Activated naive CD8-positive, alpha-beta T cell treated with anti-CD3 and anti-CD28 coated beads, Interleukin-2, amount 50 U/mL, for 24 hours (primary cell): Measurements from ENCODE around the gene UNK.
A peak's percentile ranks its signal among the peaks of the same experiment; 100 is the strongest.

Experiments
- ATAC-seq: fragments of 150-1000 bp; cut with Tn5 transposase; one replicate; pipeline ENCODE4 v1.10.0; 2021
- DNase-seq: peaks from one replicate; pipeline ENCODE4 v3.0.0; 2021
- H3K27ac Mint-ChIP-seq: one replicate; pipeline ENCODE4 v1.8.0; 2021; ENCODE audit warnings: mild to moderate bottlenecking, mixed read lengths
- H3K27me3 Mint-ChIP-seq: one replicate; pipeline ENCODE4 v1.8.0; 2021; ENCODE audit warnings: mixed read lengths
- H3K36me3 Mint-ChIP-seq: one replicate; pipeline ENCODE4 v1.8.0; 2021; ENCODE audit warnings: low read depth, mixed read lengths
- H3K4me1 Mint-ChIP-seq: one replicate; pipeline ENCODE4 v1.8.0; 2021; ENCODE audit warnings: mixed read lengths
- H3K4me3 Mint-ChIP-seq: one replicate; pipeline ENCODE4 v1.8.0; 2021; ENCODE audit warnings: mild to moderate bottlenecking, moderate library complexity, mixed read lengths
- H3K9me3 Mint-ChIP-seq: one replicate; pipeline ENCODE4 v1.8.0; 2021; ENCODE audit warnings: mixed read lengths

Gene UNK

DNA sequence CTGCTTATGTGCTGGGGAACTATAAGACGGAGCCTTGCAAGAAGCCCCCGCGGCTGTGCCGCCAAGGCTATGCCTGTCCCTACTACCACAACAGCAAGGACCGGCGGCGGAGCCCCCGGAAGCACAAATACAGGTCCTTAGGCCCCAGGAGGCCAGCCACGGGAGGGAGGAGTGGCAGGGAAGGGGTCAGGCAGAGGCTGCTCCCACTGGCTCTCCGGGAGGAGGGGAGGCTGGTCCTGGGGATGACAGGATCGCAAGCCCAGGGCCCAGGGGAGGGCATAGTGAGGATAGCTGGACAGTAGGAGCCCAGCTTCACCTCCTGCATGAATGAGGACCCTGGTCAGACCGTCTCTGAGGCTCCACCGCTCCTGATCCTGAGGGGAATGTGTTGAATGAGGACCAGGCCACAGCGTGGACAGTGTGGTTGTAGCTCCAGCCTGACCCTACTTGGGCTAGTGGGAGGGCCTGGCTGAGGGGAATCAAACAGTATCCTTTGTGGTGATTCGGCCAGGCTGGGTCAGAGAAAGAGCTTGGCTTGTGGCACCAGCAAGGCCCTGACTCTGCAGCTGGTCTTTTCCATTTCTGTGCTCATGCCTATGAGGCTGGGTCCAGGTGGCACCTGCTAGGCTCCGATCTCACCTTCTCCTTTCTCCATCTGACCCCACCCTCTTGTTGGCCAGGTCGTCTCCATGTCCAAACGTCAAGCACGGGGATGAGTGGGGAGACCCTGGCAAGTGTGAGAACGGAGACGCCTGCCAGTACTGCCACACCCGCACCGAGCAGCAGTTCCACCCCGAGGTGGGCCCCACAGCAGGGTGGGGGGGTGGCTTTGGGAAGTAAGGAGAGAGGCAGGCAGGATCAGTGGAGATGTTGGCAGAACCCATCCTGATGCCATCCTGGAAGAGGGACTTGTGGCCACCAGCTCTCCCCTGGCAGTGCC is 28.7 kb downstream of the UNK start:
- Mint-ChIP-seq H3K27ac (no peak overlapping the region), H3K36me3 (peaks cover 2% of the 10 kb centered on the region), H3K4me3 (no peak overlapping the region), H3K4me1 (no peaks in the 10 kb centered on the region), H3K27me3 (no peaks in the 10 kb centered on the region), H3K9me3 (no peaks in the 10 kb centered on the region)
- DNase-seq (no peak), ATAC-seq (no peak)

DNA sequence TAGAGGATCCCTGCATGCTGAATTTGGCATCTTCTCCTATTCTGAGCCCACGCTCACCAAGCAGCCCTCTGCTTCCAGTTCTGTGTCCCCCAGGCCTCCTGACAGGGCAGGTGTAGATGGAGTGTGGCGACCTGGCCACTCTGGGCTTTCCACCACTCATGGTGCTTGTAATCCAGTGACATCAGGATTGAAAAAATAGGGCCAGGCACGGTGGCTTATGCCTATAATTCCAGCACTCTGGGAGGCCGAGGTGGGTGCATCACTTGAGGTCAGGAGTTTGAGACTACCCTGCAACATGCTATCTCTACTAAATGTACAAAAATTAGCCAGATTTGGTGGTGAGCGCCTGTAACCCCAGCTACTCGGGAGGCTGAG is 29.4 kb downstream of the UNK start:
- no peak for ATAC-seq
- no peaks in the 10 kb centered on the region for H3K4me1 Mint-ChIP-seq
- H3K27ac Mint-ChIP-seq, result no peak overlapping the region
- peaks cover 4% of the 10 kb centered on the region for H3K36me3 Mint-ChIP-seq
- no peak for DNase-seq
- no peaks in the 10 kb centered on the region for H3K27me3 Mint-ChIP-seq
- no peaks in the 10 kb centered on the region for H3K9me3 Mint-ChIP-seq
- H3K4me3 Mint-ChIP-seq, result no peak overlapping the region

DNA sequence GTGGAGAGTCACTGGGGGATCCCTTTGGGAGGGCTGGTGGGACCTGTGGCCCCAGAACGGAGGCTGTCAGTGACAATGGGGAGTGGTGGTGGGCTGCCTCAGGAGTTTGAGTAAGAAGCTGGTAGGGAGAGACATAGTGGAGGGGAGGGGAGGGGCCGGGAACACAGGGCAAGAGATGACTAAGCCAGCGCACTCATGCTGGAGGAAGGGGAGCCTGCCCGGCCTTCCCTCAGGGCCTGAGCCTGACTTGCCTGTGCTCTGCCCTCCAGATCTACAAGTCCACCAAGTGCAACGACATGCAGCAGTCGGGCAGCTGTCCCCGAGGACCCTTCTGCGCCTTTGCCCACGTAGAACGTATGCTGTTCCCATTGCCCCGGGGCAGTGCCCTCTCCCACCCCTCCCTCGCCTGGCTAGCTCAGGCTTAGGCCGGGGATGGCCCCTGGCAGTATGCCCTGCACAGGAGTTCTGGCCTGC is 30.3 kb downstream of the UNK start:
- Mint-ChIP-seq H3K4me3 (no peak overlapping the region), H3K4me1 (no peaks in the 10 kb centered on the region), H3K9me3 (no peaks in the 10 kb centered on the region), H3K27me3 (no peaks in the 10 kb centered on the region), H3K36me3 (peaks cover 4% of the 10 kb centered on the region), H3K27ac (no peak overlapping the region)
- DNase-seq, result no peak
- ATAC-seq, result no peak

DNA sequence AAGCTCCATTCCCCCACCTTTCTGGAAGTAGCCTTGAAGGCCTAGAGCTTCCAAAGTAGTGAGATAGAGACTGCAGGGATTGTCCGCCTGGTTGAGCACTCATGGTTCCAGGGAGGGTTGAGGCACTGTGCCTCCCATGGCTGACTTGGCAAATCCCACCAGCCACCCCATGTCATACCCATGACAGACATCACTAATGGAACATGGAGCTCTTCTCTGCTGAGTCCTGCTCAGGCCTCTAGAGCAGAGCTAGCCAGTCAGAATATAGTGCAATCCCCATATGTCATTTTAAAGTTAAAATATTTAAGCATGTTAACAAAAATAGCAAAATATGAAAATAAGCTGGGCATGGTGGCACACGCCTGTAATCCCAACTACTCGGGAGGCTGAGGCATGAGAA is 30.8 kb downstream of the UNK start:
- peaks cover 4% of the 10 kb centered on the region for H3K36me3 Mint-ChIP-seq
- no peaks in the 10 kb centered on the region for H3K4me1 Mint-ChIP-seq
- H3K27me3 Mint-ChIP-seq, result no peaks in the 10 kb centered on the region
- no peak overlapping the region for H3K27ac Mint-ChIP-seq
- DNase-seq (no peak), ATAC-seq (no peak)
- no peaks in the 10 kb centered on the region for H3K9me3 Mint-ChIP-seq
- no peak overlapping the region for H3K4me3 Mint-ChIP-seq

DNA sequence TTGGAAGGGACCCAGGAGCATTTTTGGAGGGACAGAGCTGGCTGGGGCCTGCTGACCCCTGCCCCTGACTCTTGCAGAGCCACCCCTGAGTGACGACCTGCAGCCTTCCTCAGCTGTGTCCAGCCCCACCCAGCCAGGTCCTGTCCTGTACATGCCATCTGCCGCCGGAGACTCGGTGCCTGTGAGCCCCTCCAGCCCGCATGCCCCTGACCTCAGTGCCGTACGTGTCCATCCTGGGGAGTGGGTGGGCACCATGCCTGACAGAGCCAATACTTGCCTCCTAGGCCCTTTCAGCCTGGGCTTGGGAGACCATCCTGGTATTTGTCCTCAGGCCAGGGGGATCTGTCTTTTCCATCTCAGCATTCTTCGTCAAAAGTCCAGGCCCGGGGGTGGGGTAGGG is 32.1 kb downstream of the UNK start:
- H3K4me3 Mint-ChIP-seq, result no peak overlapping the region
- no peak for DNase-seq
- H3K9me3 Mint-ChIP-seq, result no peaks in the 10 kb centered on the region
- ATAC-seq, result no peak
- H3K27ac Mint-ChIP-seq, result no peak overlapping the region
- peaks cover 8% of the 10 kb centered on the region for H3K4me1 Mint-ChIP-seq
- H3K27me3 Mint-ChIP-seq, result no peaks in the 10 kb centered on the region
- peaks cover 8% of the 10 kb centered on the region for H3K36me3 Mint-ChIP-seq

DNA sequence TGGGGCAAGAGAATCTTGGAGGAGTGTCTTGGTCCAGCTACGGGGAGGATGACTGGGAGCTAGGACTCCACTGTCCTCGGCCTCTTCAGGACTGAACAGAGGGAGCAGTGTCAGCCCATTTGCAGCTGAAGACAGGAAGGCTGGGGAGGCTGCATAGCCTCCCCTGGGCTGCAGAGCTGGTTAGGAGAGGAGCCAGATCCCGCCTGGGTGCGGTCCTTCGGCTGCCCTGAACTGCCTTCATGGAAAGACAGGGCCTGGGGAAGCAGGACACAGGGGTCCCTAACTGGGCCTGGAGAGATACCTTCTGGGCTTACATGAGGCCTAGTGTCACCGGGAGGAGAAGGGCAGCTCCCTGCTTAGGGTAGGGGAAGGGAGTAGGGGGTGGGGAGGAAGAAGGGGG is 33.0 kb downstream of the UNK start:
- peaks cover 16% of the 10 kb centered on the region for H3K4me1 Mint-ChIP-seq
- no peak for ATAC-seq
- DNase-seq, result no peak
- no peaks in the 10 kb centered on the region for H3K27me3 Mint-ChIP-seq
- H3K36me3 Mint-ChIP-seq, result peaks cover 8% of the 10 kb centered on the region
- H3K9me3 Mint-ChIP-seq, result no peaks in the 10 kb centered on the region
- H3K4me3 Mint-ChIP-seq, result no peak overlapping the region
- H3K27ac Mint-ChIP-seq, result no peak overlapping the region

DNA sequence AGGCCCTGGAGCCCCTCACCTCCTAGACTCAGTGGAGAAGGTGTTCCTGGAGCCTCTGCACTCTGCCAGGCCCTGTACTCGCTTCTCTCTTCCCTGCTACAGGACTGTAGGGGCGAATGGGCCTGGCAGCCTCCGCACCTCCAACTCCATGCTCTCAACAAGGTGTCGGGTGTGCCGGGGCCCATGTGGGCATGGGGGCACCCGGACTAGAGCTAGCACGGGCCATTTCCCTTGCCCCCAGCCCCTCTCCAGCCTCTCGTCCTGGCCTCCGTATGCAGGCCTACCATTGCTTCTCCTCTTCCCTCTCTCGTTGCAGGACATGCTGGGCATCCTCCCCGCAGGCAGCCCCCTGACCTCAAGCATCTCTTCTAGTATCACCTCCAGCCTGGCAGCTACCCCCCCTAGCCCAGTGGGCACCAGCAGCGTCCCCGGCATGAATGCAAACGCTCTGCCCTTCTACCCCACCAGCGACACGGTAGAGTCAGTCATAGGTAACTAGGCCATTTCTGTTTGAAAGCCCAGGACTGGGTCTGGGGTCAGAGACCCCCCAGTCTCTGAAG is 33.8 kb downstream of the UNK start:
- Mint-ChIP-seq H3K4me3 (no peak overlapping the region), H3K4me1 (peaks cover 16% of the 10 kb centered on the region), H3K9me3 (no peaks in the 10 kb centered on the region), H3K36me3 (peaks cover 8% of the 10 kb centered on the region), H3K27me3 (no peaks in the 10 kb centered on the region), H3K27ac (no peak overlapping the region)
- no peak for ATAC-seq
- DNase-seq, result no peak

DNA sequence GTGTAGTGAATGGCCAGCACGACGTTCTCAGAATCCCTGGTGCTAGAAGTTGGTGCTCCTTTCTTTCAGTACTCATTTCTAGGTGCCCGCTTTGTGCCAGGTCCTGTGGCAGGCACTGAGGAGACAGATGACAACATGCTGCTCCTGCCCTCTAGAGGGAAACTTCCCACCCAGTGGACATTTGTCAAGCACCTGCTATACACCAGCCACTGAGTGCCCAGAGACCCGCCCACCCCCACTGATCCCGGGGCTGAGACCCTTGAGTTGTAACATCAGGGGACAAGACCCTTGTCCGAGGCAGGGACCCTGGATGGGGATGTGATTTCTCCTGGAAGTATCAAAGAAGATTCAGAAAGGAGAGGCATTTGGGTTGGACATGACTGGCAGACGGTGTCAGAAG is 34.5 kb downstream of the UNK start:
- Mint-ChIP-seq H3K9me3 (no peaks in the 10 kb centered on the region), H3K4me3 (no peak overlapping the region), H3K36me3 (peaks cover 8% of the 10 kb centered on the region), H3K27ac (no peak overlapping the region), H3K27me3 (no peaks in the 10 kb centered on the region), H3K4me1 (peaks cover 16% of the 10 kb centered on the region)
- DNase-seq (no peak), ATAC-seq (no peak)

DNA sequence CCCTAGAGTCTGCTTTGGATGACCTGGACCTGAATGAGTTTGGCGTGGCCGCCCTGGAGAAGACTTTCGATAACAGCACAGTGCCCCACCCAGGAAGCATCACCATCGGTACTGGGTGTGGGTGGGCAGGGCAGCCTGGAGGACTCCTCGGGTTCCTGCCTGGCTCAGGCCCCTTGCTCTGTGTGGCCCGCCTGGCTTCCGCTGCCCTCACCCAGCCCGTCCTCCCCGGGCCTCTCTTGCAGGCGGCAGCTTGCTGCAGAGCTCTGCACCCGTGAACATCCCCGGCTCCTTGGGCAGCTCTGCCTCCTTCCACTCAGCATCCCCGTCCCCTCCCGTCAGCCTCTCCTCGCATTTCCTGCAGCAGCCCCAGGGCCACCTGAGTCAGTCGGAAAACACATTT is 35.1 kb downstream of the UNK start:
- H3K4me3 Mint-ChIP-seq, result no peak overlapping the region
- DNase-seq (no peak), ATAC-seq (no peak)
- no peak overlapping the region for H3K27ac Mint-ChIP-seq
- H3K36me3 Mint-ChIP-seq, result peaks cover 8% of the 10 kb centered on the region
- peaks cover 16% of the 10 kb centered on the region for H3K4me1 Mint-ChIP-seq
- H3K27me3 Mint-ChIP-seq, result no peaks in the 10 kb centered on the region
- no peaks in the 10 kb centered on the region for H3K9me3 Mint-ChIP-seq

DNA sequence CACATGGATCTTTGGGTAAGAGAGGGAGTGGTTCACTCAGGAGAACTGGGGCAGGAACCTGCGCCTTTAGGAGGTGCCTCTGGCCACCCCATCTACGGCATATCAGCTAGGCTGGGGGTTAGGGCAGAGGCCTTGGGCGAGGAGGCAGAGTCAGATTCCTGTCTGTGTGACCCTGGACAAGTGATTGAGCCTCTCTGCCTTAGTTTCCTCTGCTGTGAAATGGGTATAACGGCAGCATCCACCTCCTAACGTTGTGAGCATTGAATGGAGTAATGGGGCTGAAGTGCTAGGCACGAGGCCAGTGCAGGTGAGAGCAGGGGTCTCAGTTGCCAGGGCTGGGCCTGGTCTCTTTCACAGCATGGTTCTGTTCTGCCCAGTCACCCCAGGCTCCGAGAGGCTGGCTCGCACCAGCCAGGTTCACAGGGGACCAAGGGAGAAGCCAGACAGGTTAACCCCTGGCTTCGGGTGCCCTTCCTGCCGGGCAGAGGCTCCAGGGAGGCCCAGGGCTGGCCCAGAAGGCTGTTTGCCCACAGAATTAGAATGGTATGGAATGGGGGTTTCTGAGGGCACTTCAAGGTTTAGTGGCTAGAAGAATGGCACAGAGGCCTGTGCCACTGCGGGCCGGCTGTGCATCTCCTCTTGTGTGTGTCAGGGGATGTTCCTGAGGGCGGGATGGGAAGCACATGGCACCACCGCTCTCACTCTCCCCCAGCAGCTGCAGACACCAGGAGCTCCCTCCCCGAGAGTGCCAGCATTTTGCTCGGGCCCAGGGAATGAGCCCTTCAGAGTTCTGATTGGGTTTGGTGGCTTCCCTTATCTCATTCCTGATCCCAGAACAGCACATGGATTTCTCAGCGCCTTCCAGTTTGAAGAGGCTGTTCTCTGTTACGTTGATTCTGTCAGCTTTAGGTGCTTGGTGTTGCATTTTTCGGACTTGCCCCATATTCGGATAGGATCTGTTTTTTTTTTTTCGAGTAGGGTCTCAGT is 35.8 kb downstream of the UNK start:
- Mint-ChIP-seq H3K4me1 (peaks cover 16% of the 10 kb centered on the region), H3K4me3 (no peak overlapping the region), H3K27ac (no peak overlapping the region), H3K9me3 (no peaks in the 10 kb centered on the region), H3K27me3 (no peaks in the 10 kb centered on the region), H3K36me3 (peaks cover 8% of the 10 kb centered on the region)
- DNase-seq, result no peak
- ATAC-seq, result no peak

DNA sequence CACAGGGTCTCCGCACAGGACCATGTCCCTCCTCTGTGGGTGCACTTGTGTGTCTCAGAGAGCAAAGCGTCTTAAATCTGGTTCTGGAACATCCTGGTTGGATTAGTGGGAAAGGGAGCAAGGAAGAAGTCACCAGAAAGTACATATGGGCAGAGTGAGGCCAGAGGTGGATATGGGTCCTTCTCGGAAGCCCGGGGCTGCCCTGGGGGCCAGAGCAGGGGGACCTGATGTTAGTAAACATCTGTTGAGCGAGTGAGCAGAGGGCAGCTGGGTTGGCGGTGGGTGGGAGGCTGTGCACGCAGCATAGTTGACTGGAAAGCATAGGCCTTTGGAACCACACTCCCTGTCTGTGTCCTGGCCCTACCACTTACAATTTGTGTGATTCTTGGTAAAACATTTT is 36.9 kb downstream of the UNK start:
- Mint-ChIP-seq H3K4me1 (peaks cover 16% of the 10 kb centered on the region), H3K9me3 (no peaks in the 10 kb centered on the region), H3K27ac (peak overlapping the region; percentile 57), H3K4me3 (no peak overlapping the region), H3K36me3 (peaks cover 6% of the 10 kb centered on the region), H3K27me3 (no peaks in the 10 kb centered on the region)
- ATAC-seq (no peak), DNase-seq (no peak)

DNA sequence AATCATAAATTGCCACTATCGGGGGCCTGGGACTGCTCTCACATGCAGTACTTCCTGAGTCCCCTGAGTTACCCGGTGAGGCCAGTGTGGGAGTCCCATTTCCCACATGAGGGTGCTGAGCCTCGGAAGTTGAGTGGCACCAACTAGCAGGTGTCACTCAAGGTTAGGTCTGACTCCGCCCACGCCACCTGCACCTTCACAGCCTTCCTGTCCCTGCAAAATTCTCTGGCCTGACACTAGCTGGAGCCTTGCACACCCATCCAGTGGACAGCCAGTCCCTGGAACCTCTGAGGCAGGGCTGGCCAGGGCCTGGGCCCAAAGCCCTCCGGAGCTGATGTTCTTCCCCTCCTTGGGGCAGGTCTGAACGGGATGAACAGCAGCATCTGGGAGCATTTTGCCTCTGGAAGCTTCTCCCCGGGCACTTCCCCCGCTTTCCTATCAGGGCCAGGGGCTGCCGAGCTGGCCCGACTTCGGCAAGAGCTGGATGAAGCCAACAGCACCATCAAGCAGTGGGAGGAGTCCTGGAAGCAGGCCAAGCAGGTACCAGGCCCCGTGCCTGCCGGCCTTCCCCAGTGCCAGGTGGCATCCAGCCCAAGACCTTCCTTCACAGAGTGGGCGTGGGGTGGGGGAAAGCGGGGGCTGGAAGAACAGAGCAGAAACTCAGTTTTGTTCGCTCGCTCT is 37.7 kb downstream of the UNK start:
- no peak overlapping the region for H3K4me3 Mint-ChIP-seq
- no peaks in the 10 kb centered on the region for H3K27me3 Mint-ChIP-seq
- DNase-seq, result no peak
- H3K9me3 Mint-ChIP-seq, result no peaks in the 10 kb centered on the region
- peaks cover 6% of the 10 kb centered on the region for H3K36me3 Mint-ChIP-seq
- ATAC-seq, result no peak
- H3K27ac Mint-ChIP-seq, result peak overlapping the region; percentile 57
- peaks cover 16% of the 10 kb centered on the region for H3K4me1 Mint-ChIP-seq

DNA sequence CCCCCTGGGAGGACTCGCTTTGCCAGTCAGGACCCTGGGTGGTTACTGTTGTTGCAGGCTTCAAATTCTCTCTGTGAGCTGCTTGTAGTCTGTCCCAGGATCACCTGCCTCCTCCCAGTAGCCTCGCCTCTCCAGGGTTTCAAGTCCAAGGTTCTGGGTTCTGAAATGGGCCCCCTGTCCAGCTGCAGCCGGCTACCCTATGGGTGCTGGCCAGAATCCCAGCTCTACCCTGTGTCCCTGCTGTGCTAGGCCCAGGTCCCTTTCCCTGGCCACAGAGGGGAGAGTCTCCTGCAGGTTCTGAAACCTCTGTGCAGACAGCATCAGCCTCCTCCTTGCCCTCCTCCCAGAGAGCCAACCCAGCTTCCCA is 38.2 kb downstream of the UNK start:
- no peak overlapping the region for H3K27ac Mint-ChIP-seq
- no peak overlapping the region for H3K4me3 Mint-ChIP-seq
- peaks cover 16% of the 10 kb centered on the region for H3K4me1 Mint-ChIP-seq
- H3K36me3 Mint-ChIP-seq, result peaks cover 6% of the 10 kb centered on the region
- ATAC-seq, result no peak
- H3K27me3 Mint-ChIP-seq, result no peaks in the 10 kb centered on the region
- no peak for DNase-seq
- H3K9me3 Mint-ChIP-seq, result no peaks in the 10 kb centered on the region
